Activated T-cell treated with anti-CD3 and anti-CD28 coated beads for 48 hours (primary cell): ENCODE measurements around the gene RAB4B.
"Not testable (repeated sequence)": the region's sequence is repeated elsewhere in the genome, so short reads cannot be mapped to it uniquely, and the experiment has no call there.

ENCODE experiments used
- DNase-seq: peaks from one replicate; pipeline ENCODE4 v3.0.0-alpha.2; 2020; ENCODE audit warnings: low read depth

Gene RAB4B

DNA sequence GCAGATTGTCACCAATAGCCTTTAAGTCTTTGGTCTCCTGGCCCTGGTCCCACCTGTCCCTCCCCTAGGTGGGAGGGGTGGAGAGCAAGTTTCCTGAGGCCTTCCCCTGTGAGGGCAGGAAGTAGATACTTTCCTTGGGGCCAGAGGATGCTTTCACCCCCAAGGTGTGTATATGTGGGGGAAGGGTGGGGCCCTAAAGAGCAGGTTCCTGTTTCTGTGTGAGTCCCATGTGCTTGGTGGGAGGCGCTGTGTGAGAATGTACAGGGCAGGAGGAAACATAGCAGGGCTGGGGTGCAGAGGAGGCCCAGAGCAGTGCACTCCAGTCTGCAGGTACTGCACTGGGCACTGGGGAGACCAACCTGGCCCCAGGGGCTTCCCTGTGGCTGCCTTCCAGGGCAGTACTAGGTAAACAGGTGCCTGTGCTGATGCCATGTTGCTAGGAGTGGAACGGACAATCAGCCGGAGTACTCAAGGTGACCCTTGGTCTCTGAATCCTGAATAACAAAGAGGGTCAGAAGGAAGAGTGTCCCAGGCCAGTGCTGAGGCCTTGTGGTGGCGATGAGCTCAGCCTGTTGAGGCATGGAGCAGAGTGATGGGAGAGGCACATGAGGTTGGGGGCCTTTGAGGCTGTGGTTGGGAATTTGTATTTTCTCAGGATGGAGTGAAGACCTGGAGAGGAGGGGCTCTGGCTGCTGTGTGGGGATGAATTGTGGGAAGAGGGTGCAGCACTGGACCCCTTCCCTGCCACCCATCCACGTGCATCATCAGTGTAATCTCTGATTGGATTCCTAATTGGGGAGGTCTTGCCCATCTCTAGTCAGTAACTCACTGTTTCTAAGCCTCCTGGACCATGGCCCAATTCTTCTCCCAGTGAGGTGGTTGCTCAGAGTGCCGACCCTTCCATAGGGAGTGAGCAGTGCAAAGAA, 26.1 kb downstream of the RAB4B start:
- peak; percentile 36 for DNase-seq

DNA sequence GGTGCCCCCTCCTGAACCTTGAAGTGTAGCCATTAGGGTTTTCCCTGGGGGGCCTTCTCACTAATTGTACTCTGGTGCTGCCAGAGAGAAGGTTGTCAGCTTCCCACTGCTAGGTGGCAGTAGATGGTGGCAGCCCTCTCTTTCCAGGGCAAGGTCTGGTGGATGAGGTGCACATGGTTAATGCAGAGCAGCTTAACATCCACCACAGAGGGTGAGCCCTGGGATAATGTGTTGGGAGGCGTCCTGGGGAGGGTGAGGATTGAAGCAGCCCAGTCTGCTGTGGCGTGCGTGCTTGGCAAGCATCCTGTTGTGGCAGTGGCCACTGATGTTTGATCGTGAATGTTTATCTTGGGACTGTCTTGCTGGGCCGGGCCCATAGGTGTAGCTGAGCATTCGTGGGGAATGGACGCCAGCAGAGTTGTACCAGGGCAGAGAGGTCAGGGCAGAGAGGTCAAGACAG, 26.8 kb downstream of the RAB4B start:
- DNase-seq, result no peak

DNA sequence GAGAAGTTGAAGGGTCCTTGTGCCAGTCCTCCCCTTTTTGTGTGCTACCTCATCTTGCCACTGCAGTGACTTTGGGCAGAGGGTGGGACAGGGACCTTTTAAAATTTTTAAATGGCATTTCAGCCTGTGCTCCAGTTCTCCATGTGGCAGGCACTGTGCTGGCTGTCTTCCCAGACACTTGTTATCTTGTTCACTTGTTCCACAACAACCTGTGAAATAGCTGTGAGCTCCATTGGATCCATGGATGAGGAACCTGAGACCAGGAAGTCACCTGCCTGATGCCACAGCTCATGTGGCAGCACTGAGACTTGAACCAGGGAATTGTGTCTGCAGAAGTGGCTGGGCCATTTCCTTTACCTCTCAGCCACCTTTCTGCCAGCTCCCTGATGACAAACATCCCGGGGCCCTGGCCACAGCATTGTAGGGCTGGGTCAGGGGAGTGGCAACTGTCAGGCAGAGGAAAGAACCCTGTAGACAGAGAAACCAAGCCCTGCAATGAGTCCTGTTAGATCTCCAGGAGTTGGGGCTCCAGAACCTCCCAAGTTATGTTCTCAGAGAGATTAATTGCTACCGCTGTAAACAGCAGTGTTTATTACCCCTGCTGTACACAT, 27.3 kb downstream of the RAB4B start:
- no peak for DNase-seq

DNA sequence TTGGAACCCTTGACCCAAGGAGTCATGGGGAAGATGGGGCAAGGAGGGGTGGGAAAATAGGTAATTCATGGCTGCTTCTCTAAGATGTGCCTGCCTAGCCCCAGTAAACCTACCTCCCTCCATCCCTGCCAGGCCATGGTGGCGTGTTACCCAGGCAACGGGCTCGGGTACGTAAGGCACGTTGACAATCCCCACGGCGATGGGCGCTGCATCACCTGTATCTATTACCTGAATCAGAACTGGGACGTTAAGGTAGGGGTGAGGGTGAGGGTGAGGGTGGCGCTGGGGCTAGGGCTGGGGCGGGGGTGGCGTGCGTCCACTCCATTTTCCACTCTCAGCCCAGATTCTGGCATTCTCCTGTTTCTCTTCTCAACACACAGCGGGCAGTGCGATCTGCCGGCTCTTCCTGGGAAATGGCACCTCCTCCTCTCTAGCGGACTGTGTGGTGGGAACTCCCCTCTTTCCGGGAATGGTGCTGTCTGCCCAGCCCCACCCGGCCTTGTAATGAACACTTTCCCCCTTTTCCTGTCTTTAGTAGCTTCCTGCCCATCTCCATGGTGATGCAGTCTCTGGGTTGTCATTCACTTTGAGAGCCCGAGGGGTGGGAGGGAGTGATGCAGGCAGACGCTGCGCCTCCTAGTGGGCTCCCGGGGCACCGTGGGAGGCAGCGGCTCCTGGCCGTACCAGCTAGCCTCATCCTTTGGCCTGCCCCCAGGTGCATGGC, 28.5 kb downstream of the RAB4B start:
- DNase-seq, result peak; percentile 79

DNA sequence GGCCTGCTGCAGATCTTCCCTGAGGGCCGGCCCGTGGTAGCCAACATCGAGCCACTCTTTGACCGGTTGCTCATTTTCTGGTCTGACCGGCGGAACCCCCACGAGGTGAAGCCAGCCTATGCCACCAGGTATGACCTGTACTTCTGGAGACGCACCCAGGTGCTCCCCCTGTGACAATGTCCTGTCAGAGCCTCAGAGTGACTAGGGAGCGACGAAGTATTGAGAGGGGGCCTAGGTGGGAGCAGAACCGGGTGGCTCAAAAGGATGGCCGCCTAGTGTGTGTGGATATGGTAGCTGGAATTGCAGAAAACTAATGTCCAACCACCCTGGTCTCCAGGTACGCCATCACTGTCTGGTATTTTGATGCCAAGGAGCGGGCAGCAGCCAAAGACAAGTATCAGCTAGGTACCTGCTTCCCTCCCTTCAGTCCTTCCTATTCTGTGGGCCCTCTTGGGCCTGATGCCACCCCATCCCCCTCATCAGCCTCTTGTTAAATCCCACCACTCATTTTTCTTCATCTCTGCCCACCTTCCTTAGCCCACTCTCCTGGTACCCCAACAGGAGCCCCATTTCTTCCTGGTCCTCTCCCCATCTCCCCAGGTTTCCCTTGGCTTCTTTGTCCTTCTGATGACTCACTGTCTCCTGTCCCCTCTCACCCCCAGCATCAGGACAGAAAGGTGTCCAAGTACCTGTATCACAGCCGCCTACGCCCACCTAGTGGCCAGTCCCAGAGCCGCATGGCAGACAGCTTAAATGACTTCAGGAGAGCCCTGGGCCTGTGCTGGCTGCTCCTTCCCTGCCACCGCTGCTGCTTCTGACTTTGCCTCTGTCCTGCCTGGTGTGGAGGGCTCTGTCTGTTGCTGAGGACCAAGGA, 29.3 kb downstream of the RAB4B start:
- no peak for DNase-seq

DNA sequence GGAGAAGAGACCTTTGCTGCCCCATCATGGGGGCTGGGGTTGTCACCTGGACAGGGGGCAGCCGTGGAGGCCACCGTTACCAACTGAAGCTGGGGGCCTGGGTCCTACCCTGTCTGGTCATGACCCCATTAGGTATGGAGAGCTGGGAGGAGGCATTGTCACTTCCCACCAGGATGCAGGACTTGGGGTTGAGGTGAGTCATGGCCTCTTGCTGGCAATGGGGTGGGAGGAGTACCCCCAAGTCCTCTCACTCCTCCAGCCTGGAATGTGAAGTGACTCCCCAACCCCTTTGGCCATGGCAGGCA, 29.9 kb downstream of the RAB4B start:
- DNase-seq, result no peak

DNA sequence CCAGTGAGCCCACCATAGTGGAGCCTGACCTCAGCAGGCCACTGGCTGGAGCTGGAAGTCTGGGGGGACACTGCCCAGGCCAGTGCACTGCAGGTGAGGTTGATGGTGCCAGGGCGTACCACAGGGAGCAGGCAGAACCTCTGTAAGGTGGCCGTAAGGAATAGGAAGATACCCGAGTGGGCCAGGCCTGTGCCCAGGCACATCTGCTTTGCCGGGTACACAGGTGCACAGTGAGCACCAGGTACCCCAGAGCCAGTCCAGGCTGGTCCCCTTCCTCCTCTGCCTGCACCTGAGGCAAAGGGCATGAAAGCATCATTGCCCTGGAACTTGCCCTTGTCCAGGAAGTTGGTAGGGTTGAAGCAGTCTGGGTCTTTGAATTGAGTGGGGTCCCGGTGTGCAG, 30.4 kb downstream of the RAB4B start:
- no peak for DNase-seq

DNA sequence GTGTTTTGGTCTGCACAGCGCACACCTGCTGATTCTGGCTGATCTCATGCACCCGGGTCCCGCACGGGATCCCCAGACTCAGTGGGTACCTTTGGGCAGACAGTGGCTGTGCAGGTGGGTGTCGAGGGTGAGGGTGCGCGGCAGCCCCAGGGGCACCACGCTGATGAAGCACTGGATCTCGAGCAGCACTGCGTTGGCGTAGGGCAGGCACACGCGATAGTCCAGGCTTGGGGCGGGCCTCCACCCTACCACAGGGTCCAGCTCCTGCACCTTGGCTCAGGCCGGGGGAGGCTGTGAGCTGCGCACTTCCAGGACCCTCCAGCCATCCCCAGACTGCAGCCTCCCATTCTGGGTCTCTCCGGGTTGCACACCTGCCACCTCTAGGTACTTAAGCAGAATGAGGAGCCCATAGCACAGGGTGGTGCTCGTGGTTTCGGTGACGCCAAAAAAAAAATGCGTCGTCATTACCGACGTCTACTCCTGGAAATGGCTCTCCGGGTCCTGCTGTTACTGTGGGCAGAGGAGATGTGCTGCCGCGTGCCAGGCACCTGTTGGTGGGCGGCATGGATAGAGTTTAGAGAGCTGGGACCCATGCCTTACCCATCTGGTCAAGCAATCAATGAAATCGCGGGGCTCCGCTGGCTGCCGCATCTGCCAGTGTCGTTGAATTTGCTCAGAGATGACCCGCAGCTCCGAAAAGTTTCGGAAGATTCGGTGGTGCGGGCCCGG, 31.5 kb downstream of the RAB4B start:
- DNase-seq, result no peak

DNA sequence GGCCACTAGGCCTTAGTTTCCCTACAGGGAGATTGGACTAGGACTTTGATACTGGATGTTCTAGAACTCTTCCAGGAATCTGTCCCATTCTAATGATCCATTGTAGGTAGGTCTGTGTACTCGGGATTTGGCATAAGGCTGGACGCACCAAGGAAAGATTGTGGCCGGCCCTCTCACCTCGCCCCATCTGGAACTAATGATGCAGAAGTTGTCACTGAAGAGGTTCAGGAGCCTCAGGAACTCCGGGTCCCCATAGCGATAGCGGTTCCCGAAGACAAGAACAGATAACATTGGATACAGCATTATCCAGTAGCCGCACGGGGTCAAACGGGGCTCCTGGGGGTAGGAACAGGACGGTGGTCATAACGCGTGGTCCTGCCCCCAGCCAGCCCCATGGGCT, 32.1 kb downstream of the RAB4B start:
- no peak for DNase-seq

DNA sequence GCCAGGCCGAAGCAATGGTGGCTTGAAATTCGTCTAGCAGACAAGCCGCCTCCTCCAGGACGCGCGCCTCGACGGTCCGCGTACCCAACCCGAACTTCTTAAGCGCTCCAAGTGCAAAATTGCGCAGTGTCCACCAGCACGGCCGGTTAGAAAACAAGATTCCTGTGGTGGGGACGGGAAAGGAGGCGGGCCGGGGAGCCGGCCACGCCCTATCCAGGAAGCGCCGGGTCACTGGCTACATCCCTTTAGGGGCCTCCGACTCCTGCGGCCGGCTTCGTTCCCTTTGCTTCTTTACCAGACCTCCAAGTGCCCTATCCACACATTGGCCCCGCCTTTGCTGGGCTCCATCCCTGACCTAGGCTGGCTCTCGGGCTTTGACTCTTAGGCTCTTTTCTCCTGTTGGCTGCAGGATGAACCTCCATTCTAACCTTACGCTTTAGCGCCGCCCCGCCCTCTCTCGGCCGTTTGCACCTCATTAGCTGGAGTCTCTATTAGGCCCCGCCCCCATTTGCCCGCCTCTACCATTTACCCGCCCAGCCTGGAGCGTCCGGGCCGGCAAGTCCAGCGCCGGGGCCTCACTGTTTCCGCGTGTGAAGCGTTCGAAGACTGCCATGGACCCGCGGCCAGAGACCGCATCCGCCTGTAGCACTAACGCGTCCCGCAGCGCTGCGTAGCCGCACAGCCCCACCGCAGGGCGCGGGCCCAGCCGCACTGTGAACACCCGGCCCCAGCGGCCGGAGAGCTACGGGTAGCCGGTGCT, 32.8 kb downstream of the RAB4B start:
- peak; percentile 38 for DNase-seq

DNA sequence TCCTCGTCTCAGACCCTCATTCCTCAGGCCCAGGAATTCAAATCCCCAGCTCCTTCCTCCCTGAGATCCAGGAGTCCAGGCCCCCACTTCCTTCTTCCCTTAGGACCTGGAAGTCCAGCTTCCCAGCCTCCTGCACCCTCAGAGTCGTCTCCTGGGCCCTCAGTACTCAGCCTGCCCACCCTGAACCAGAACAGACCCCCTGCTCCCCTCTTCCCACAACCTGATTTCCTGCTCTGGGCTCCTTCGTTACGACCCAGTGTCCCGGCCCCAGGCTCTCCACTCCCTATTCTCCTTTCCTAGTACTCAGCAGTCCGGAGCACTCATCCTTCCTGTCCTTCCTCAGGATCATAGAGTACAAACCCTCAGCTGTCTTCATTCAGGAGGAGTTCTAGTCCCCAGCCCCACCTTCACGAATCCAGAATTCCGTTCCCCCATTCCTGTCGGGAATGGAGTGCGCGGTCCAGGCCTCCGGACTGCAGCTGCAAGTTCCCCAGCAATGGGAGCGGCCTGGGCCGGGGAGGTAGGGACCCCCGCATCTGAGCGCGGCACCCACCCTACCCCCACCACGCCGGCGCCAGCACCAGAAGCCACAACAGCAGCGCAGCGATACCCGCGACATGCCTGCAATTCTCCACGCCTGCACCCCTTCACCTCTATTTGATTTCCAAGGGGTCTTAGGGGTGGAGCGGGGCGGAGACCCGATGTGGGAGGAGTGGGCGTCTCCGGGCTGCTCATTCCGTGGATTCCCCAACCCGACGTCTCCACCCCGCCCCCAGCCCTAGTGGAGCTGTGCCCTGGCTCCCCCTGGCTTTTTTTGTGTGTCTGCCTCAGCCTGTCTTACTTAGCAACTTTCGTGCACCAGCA, 33.7 kb downstream of the RAB4B start:
- no peak for DNase-seq

DNA sequence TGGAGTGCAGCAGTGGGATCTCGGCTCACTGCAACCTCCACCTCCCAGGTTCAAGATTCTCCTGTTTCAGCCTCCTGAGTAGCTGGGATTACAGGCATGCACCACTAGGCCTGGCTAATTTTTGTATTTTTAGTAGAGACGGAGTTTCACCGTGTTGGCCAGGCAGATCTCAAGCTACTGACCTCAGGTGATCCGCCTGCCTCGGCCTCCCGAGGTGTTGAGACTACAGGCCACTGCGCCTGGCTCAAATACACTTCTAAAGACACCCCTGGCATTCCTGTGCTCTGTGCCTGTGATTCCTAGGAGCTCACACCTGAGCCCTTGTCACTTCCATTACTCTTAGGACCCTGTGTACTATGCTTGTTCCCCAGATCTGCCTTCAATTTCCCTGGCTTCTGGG, 34.5 kb downstream of the RAB4B start:
- not testable (repeated sequence) for DNase-seq

DNA sequence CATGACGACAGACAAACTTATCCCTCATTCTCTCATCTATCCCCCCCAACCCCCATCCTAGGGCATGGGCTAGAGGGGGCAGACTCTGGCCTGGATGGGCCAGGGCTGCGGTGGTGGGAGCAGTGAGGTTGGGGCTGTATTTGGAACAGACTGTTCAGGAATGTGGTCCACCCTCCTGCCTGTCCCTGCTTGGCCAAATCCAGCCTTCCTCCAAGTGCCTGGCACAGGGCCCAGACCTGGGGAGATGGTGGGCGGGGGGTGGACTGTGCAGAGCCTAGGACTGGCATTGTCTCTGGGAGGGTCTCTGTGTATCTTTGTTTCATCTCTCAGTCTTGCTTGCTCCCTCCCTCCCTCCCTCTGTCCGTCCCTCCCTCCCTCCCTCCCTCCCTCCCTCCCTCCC, 35.1 kb downstream of the RAB4B start:
- no peak for DNase-seq

DNA sequence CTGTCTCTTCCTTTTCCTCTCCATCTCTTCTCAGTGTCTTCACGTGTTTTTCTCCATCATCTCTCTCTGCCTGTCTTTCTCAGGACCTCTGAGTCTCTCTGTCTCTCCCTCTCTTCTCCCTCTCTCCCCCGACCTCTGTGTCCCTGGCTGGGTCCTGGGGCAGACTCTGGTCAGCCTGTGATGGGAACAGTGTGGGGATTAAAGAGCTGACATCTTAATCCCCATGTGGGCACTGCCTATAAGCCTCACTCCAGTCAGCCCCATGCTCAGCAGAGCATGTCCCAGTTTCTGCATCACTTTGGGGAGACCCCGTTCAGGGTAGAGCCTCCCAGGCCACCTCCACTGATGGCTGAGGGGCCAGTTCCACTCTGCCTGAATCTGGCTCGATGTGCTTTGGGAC, 37.2 kb downstream of the RAB4B start:
- no peak for DNase-seq

DNA sequence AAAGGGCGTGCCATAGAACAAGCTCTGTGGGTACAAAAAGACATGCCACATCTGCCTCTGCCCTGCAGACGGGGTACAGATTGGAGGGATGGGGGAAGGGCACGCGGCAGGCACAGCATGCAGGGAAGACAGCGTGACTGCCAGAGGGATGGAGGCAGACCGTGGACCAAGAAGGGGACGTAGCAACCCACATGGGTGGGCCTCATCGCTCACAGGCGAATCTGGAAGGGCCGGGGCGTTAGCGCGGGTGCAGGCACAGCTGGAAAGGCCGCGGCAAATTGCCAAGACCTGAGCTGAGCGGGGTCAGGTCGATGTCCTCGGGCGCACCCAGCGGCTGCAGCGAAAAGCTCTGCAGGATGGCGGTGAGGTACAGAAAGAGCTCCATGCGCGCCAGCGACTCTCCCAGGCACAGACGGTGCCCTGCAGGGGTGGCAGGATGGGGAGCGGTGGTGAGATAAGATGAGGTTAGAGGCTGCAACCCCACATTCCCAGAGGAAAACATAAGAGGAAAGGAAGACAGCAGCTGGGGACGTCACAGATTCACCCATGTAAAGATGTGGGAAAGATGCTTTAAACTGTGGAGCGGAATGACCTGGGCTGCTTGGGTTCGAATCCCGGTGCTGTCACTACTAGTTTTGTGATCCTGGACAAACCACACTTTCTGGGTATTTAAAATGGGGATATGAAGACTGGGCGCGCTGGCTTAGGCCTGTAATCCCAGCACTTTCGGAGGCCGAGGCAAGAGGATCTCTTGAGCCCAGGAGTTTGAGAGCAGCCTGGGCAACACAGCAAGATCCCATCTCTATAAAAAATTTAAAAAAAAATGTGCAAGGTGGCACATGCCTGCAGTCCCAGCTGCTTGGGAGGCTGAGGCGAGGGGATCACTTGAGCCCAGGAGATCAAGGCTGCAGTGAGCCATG, 40.7 kb downstream of the RAB4B start:
- DNase-seq, result peak; percentile 67

DNA sequence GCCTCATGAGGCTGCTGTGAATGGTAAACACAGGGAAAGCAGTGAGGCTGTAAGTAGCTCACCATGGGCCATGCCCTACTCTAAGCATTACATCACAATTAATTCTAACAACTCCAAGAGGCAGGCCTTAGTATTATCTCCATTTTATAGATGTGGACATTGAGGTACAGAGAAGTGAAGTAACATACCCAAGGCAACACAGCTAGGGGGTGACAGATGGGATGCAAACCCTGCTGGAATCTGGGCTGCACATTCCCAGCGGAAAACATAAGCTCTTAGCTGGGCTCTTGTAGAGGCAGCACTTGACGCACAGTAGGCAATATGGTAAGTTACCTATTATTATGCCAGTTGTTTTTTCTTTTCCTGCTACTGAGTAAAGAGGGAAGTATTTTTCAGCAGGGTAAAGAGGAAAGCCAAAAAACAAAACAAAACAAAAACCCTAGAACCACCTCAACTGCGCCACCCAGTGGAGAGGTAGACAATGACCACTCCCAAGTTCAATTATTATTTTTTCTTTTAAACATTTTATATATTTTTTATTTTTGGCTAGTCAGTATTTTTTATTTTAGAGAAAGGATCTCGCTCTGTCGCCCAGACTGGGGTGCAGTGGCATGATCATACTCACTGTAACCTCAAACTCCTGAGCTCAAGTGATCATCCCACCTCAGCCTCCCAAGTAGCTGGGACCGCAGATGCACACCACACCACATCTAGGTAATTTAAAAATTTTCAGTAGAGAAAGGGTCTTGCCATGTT, 41.6 kb downstream of the RAB4B start:
- DNase-seq, result peak; percentile 46

DNA sequence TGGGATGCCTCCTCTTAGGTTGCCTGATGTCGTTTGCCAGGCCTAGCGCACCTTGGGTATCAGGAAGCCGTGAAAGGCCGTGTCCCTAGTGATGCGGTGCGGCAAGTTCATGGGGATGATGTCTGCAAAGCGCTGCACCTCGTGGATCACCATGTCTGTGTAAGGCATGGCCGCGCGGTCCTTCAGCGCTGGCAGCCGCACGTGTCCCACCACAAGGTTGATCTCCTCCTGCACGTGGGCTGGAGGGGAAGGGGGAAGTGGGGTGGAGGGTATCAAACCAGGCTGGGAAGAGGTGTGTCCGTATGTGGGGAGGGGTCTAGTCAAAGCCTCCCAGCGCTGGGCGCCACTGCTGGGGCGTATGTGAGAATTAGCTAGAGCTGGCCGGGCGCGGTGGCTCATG, 44.1 kb downstream of the RAB4B start:
- DNase-seq, result no peak
